Neural cell (in vitro differentiated cells): Measurements from ENCODE around the gene FAM53A. TPM values are rescaled to one million over a fixed set of nuclear protein-coding genes. Genes with fewer than 3 reads are reported as not detected.

Experiments used
- H2AFZ ChIP-seq: fragments of 200-600, 300-800 bp; sonication (generic), shearing (Covaris generic); 2 replicates; pipeline ENCODE4 v1.6.0; 2014; ENCODE audit warnings: low read depth, mild to moderate bottlenecking, antibody characterized with exemption, low read length, moderate library complexity
- H3F3A ChIP-seq: fragments of 200-600 bp; shearing (Covaris generic); 2 replicates; pipeline ENCODE4 v1.6.1; 2016; ENCODE audit warnings: mild to moderate bottlenecking, moderate library complexity, mixed read lengths, antibody characterized with exemption, low read length; ENCODE audit not compliant: insufficient read depth, poor library complexity, severe bottlenecking
- H3K27ac ChIP-seq: fragments of 200-600, 300-800 bp; sonication (generic), shearing (Covaris generic); 2 replicates; pipeline ENCODE4 v1.5.1; 2014; ENCODE audit warnings: mild to moderate bottlenecking, low read length, moderate library complexity
- H3K27me3 ChIP-seq: fragments of 300-800, 200-600 bp; sonication (generic), shearing (Covaris generic); 2 replicates; pipeline ENCODE4 v1.6.0; 2014; ENCODE audit warnings: mild to moderate bottlenecking, low read depth, low read length, moderate library complexity; ENCODE audit not compliant: insufficient read depth
- H3K36me3 ChIP-seq: fragments of 300-800, 200-600 bp; sonication (generic), shearing (Covaris generic); 2 replicates; pipeline ENCODE4 v1.5.1; 2014; ENCODE audit warnings: mild to moderate bottlenecking, antibody characterized with exemption, low read length, moderate library complexity; ENCODE audit not compliant: insufficient read depth
- H3K4me2 ChIP-seq: fragments of 300-800, 200-600 bp; sonication (generic), shearing (Covaris generic); 2 replicates; pipeline ENCODE4 v1.6.0; 2014; ENCODE audit warnings: mild to moderate bottlenecking, low read length
- H3K4me3 ChIP-seq: fragments of 300-800, 200-600 bp; sonication (generic), shearing (Covaris generic); 2 replicates; pipeline ENCODE4 v1.5.1; 2014; ENCODE audit warnings: mild to moderate bottlenecking, low read length, moderate library complexity
- H3K79me2 ChIP-seq: fragments of 200-600 bp; shearing (Covaris generic); replicated peaks from 2 replicates; pipeline ENCODE4 v1.6.0; 2014; ENCODE audit warnings: mild to moderate bottlenecking, low read length, moderate library complexity; ENCODE audit not compliant: insufficient read depth
- H3K9ac ChIP-seq: fragments of 300-800, 200-600 bp; sonication (generic), shearing (Covaris generic); 2 replicates; pipeline ENCODE4 v1.6.1; 2016; ENCODE audit warnings: mild to moderate bottlenecking, low read length, mixed read lengths
- H3K9me2 ChIP-seq: fragments of 200-600 bp; shearing (Covaris generic); 2 replicates; pipeline ENCODE4 v1.6.1; 2016; ENCODE audit warnings: mild to moderate bottlenecking, low read length, mixed read lengths; ENCODE audit not compliant: insufficient read depth
- H3K9me3 ChIP-seq: fragments of 200-600, 300-800 bp; sonication (generic), shearing (Covaris generic); 2 replicates; pipeline ENCODE4 v1.6.1; 2016; ENCODE audit warnings: mild to moderate bottlenecking, mixed run types, low read length, moderate library complexity, mixed read lengths
- H4K20me1 ChIP-seq: fragments of 200-600 bp; shearing (Covaris generic); 2 replicates; pipeline ENCODE4 v1.6.1; 2016; ENCODE audit warnings: mild to moderate bottlenecking, mixed run types; ENCODE audit not compliant: insufficient read depth
- EP300 ChIP-seq: fragments of 450-650 bp; conservative IDR thresholded peaks from 2 replicates; pipeline ENCODE4 v1.6.1; 2014; ENCODE audit warnings: antibody characterized with exemption, mild to moderate bottlenecking, moderate library complexity; ENCODE audit not compliant: poor library complexity, severe bottlenecking
- EZH2 ChIP-seq: fragments of 200-600, 300-800 bp; shearing (Covaris generic), sonication (generic); IDR thresholded peaks from 2 replicates; pipeline ENCODE4 v1.6.1; 2014; ENCODE audit warnings: antibody characterized with exemption, low read length, borderline replicate concordance, mild to moderate bottlenecking; ENCODE audit not compliant: insufficient read depth, poor library complexity, severe bottlenecking
- MXI1 ChIP-seq: fragments of 450-650 bp; conservative IDR thresholded peaks from 2 replicates; pipeline ENCODE4 v1.6.1; 2014; ENCODE audit warnings: antibody characterized with exemption, mild to moderate bottlenecking; ENCODE audit not compliant: poor library complexity, severe bottlenecking
- POLR2AphosphoS5 ChIP-seq: IDR thresholded peaks from 2 replicates; pipeline ENCODE4 v1.6.1; 2012
- RAD21 ChIP-seq: fragments of 450-650 bp; conservative IDR thresholded peaks from 2 replicates; pipeline ENCODE4 v1.6.1; 2014; ENCODE audit warnings: antibody characterized with exemption, mild to moderate bottlenecking, moderate library complexity
- SMC3 ChIP-seq: fragments of 450-650 bp; conservative IDR thresholded peaks from 2 replicates; pipeline ENCODE4 v1.6.1; 2014; ENCODE audit warnings: antibody characterized with exemption, mild to moderate bottlenecking, moderate library complexity; ENCODE audit not compliant: poor library complexity
- TAF1 ChIP-seq: IDR thresholded peaks from 2 replicates; pipeline ENCODE4 v1.6.1; 2012; ENCODE audit warnings: low read depth
- polyA plus RNA-seq: library from polyadenylated mRNA; depleted of rRNA; stranded (reverse); fragments of >200 nt; gene quantifications from 2 replicates; pipeline ENCODE4 v1.2.3, GENCODE V29; 2014
- TF ChIP-seq, protein P1 (sequence below): IDR thresholded peaks from 2 replicates; pipeline ENCODE4 v1.6.1; 2012; ENCODE audit warnings: borderline replicate concordance
- TF ChIP-seq, protein P2 (sequence below): fragments of 450-650 bp; IDR thresholded peaks from 2 replicates; pipeline ENCODE4 v1.5.1; 2014; ENCODE audit warnings: antibody characterized with exemption, mild to moderate bottlenecking, moderate library complexity; ENCODE audit not compliant: poor library complexity, severe bottlenecking

FAM53A gene
- polyA plus RNA-seq, 1 donor from 2014 or later: not detected

DNA sequence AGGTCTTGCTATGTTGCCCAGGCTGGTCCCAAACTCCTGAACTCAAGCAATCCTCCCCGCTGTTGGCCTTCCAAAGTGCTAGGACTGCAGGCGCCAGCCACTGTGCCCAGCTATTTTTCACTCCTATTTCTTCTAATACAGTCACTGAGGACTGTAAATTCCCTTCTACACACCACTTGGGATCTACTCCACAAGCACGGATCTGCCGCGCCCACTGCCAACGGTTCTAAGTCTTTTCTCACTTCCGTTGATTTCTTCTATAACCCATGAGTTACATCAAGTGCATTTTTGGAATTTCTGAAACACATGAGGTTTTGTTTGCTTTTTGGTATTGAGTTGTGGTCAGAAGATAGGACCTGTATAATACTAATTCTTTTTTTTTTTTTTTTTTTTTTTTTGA, 48.6 kb downstream of the FAM53A start:
- Histone ChIP-seq H3K27me3 (no peaks in the 10 kb centered on the region), H3K36me3 (no peaks in the 10 kb centered on the region), H3K27ac (no peak overlapping the region), H3K9me3 (no peaks in the 10 kb centered on the region), H3F3A (no peaks in the 10 kb centered on the region), H3K9me2 (no peaks in the 10 kb centered on the region), H3K4me3 (no peak overlapping the region), H3K79me2 (no peaks in the 10 kb centered on the region), H3K9ac (no peak overlapping the region), H3K4me2 (no peak overlapping the region), H2AFZ (no peak overlapping the region), H4K20me1 (no peaks in the 10 kb centered on the region)
- TF ChIP-seq EZH2: no peak
- TF ChIP-seq POLR2AphosphoS5: no peak
- no peak for TF ChIP-seq EP300
- no peak for TF ChIP-seq RAD21
- no peak for TF ChIP-seq MXI1
- TF ChIP-seq SMC3: no peak
- TF ChIP-seq, protein P1, sequence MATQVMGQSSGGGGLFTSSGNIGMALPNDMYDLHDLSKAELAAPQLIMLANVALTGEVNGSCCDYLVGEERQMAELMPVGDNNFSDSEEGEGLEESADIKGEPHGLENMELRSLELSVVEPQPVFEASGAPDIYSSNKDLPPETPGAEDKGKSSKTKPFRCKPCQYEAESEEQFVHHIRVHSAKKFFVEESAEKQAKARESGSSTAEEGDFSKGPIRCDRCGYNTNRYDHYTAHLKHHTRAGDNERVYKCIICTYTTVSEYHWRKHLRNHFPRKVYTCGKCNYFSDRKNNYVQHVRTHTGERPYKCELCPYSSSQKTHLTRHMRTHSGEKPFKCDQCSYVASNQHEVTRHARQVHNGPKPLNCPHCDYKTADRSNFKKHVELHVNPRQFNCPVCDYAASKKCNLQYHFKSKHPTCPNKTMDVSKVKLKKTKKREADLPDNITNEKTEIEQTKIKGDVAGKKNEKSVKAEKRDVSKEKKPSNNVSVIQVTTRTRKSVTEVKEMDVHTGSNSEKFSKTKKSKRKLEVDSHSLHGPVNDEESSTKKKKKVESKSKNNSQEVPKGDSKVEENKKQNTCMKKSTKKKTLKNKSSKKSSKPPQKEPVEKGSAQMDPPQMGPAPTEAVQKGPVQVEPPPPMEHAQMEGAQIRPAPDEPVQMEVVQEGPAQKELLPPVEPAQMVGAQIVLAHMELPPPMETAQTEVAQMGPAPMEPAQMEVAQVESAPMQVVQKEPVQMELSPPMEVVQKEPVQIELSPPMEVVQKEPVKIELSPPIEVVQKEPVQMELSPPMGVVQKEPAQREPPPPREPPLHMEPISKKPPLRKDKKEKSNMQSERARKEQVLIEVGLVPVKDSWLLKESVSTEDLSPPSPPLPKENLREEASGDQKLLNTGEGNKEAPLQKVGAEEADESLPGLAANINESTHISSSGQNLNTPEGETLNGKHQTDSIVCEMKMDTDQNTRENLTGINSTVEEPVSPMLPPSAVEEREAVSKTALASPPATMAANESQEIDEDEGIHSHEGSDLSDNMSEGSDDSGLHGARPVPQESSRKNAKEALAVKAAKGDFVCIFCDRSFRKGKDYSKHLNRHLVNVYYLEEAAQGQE: no peak
- no peak for TF ChIP-seq TAF1
- TF ChIP-seq, protein P2, sequence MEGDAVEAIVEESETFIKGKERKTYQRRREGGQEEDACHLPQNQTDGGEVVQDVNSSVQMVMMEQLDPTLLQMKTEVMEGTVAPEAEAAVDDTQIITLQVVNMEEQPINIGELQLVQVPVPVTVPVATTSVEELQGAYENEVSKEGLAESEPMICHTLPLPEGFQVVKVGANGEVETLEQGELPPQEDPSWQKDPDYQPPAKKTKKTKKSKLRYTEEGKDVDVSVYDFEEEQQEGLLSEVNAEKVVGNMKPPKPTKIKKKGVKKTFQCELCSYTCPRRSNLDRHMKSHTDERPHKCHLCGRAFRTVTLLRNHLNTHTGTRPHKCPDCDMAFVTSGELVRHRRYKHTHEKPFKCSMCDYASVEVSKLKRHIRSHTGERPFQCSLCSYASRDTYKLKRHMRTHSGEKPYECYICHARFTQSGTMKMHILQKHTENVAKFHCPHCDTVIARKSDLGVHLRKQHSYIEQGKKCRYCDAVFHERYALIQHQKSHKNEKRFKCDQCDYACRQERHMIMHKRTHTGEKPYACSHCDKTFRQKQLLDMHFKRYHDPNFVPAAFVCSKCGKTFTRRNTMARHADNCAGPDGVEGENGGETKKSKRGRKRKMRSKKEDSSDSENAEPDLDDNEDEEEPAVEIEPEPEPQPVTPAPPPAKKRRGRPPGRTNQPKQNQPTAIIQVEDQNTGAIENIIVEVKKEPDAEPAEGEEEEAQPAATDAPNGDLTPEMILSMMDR: no peak

DNA sequence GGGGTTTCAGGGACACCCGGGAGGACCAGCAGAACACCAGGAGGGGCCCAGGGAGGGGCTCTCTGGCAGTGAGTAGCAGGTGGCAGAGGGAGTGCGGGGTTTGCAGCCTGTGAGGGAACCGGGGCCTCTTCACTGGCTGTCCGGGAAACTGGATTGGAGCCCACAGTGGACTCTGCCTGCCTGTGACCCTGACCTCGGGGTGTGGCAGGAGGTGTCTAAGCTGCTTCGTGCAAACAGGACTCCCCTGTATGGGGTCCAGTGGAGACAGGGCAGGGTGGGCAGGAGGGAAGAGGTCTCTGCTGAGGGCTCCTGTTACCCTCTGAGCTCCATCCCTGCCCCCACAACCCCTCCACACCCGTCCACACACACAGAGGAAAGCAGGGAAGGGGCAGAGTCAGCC, 50.1 kb downstream of the FAM53A start:
- Histone ChIP-seq H3K27me3 (no peaks in the 10 kb centered on the region), H3K27ac (no peak overlapping the region), H3K9me3 (no peaks in the 10 kb centered on the region), H4K20me1 (no peaks in the 10 kb centered on the region), H2AFZ (no peak overlapping the region), H3K36me3 (no peaks in the 10 kb centered on the region), H3K9ac (no peak overlapping the region), H3K4me2 (no peak overlapping the region), H3K4me3 (no peak overlapping the region), H3F3A (no peaks in the 10 kb centered on the region), H3K9me2 (no peaks in the 10 kb centered on the region), H3K79me2 (no peaks in the 10 kb centered on the region)
- no peak for TF ChIP-seq POLR2AphosphoS5
- TF ChIP-seq, protein P1: no peak
- TF ChIP-seq, protein P2: no peak
- no peak for TF ChIP-seq MXI1
- no peak for TF ChIP-seq EP300
- no peak for TF ChIP-seq TAF1
- no peak for TF ChIP-seq SMC3
- TF ChIP-seq EZH2: no peak
- TF ChIP-seq RAD21: no peak
